GM06990 (cell line): Measurements from ENCODE around the gene PERCC1.

Experiments used
- DNase-seq: peaks from one replicate; pipeline ENCODE4 v3.0.0-alpha.2; 2011; ENCODE audit not compliant: insufficient read length; ENCODE audit errors: extremely low read depth
- H3K27me3 ChIP-seq: replicated peaks from 2 replicates; pipeline ENCODE4 v1.6.0; 2011; ENCODE audit warnings: low read length; ENCODE audit not compliant: control insufficient read depth, insufficient read depth
- H3K36me3 ChIP-seq: 2 replicates; pipeline ENCODE4 v1.5.1; 2011; ENCODE audit warnings: low read length; ENCODE audit not compliant: control insufficient read depth, insufficient read depth
- H3K4me3 ChIP-seq: replicated peaks from 2 replicates; pipeline ENCODE4 v1.5.1; 2011; ENCODE audit warnings: low read depth, mild to moderate bottlenecking, control low read depth, low read length
- TF ChIP-seq, protein P1 (sequence below): IDR thresholded peaks from 2 replicates; pipeline ENCODE4 v1.5.1; 2011; ENCODE audit warnings: low read length, control low read depth, mild to moderate bottlenecking, inconsistent platforms; ENCODE audit not compliant: insufficient read depth, poor library complexity, severe bottlenecking

PERCC1 gene

DNA sequence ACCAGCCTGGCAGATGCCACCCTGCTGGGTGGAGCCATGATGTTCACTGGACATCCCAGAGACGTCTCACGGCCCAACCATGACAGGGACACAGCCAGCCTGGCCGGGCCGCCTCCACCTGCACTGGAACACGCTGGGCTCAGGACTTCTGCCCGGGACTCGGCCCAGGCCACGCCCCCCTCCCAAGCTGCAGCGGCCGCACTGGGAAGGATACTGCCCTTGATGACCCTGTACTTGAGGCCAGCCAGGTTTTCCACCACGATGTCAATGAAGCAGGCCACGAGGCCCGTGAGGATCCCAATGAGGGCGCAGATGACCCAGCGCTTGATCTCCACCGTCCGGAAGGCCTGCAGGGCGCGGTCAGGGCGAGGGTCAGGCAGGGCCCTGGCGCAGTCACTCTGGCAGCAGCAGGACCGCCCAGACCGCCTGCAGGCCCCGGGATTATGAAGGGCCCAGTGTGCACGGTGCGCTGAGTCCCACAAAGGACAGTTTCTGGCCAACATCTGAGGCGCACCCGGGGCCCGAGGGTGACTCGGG lies 29.8 kb downstream of the PERCC1 start:
- Histone ChIP-seq H3K27me3 (no peaks in the 10 kb centered on the region), H3K36me3 (peaks cover 14% of the 10 kb centered on the region), H3K4me3 (no peak overlapping the region)
- TF ChIP-seq, protein P1, sequence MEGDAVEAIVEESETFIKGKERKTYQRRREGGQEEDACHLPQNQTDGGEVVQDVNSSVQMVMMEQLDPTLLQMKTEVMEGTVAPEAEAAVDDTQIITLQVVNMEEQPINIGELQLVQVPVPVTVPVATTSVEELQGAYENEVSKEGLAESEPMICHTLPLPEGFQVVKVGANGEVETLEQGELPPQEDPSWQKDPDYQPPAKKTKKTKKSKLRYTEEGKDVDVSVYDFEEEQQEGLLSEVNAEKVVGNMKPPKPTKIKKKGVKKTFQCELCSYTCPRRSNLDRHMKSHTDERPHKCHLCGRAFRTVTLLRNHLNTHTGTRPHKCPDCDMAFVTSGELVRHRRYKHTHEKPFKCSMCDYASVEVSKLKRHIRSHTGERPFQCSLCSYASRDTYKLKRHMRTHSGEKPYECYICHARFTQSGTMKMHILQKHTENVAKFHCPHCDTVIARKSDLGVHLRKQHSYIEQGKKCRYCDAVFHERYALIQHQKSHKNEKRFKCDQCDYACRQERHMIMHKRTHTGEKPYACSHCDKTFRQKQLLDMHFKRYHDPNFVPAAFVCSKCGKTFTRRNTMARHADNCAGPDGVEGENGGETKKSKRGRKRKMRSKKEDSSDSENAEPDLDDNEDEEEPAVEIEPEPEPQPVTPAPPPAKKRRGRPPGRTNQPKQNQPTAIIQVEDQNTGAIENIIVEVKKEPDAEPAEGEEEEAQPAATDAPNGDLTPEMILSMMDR: no peak
- DNase-seq: peak; percentile 9

DNA sequence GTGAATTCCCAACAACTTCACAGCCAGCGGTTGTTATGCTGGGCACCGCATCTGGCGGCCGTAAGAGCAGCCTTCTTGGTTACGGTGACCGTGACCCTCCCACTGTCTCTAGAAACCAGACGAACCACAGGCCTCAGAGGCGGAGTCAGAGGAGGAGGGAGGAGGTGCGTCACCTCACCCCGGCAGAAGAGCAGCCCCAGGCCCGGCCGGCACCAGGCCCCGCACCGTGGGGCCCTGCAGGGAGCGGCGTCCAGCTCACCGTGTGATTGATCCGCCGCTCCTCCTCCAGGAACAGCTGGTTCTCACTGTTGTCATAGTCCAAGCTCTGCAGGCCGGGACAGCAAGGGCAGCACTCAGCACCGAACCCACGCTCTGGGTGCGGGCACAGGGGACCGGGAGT lies 30.3 kb downstream of the PERCC1 start:
- no peak for DNase-seq
- Histone ChIP-seq H3K4me3 (no peak overlapping the region), H3K27me3 (no peaks in the 10 kb centered on the region), H3K36me3 (peaks cover 12% of the 10 kb centered on the region)
- TF ChIP-seq, protein P1: no peak

DNA sequence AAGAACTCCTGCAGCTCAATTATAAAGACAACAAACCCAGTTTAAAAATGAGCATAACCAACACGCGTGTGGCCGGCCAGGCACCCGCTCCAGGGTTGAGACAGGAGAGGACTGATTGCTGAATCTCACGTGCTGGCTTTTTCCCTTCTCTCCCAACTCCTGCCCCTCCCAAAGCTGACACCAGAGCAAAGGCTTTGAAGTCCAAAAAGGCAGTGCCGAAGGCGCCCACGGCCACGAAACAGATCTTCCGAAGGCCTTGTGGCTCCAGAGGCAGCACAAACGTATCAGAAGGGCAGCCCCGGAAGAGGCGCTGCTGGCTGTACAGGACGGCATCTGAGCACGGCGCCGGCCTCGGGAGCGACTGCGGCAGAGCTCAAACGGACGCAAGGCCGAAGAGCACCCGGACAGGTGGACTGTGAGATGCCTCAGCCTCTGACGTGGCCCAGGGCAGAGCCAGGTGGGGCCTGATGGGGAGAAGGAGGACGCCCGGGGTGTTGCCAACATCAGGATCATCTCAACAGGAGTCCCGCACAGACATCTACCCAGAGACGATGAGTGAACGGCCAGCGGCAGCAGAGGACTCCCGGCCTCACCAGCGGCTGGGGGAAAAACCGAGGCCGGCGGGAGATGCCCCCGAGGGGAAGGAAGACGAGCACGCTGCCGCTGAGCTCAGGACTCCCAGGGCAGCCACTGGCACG lies 33.5 kb downstream of the PERCC1 start:
- TF ChIP-seq, protein P1: no peak
- Histone ChIP-seq H3K4me3 (no peak overlapping the region), H3K27me3 (no peaks in the 10 kb centered on the region), H3K36me3 (peaks cover 9% of the 10 kb centered on the region)
- DNase-seq: peak; percentile 3

DNA sequence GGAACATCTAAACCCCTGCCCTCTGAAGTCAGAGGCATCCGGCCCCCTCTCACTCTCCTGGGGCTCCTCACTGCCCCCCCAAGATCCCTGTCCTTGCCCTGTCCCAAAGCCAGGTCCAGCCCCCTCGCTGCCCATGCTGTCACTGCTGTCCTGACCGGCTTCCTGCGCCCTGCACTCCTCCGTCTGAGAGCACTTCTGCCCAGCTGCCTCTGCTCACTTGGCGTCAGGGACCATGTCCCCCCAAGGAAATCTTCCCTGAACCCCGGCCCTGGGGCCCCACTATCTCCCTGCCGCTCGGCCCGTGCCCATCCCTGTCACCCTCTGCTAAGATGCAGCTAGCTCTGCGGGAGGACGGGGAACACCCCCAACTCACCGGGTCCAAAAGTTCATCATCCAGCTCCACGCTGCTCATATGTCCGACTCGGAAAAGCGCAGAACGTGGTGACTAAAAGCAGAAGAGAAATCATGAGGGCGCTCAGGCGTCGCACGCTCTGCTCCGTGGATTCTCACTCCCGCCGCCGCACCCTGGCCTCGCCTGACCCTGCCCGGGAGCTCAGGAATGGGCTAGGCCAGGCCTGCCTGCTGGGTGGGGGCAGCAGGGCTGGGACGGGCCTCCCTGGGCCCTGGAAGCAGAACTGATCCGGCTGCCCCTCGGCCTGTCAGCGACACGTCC lies 34.2 kb downstream of the PERCC1 start:
- Histone ChIP-seq H3K4me3 (no peak overlapping the region), H3K27me3 (no peaks in the 10 kb centered on the region), H3K36me3 (peaks cover 9% of the 10 kb centered on the region)
- DNase-seq: no peak
- TF ChIP-seq, protein P1: no peak

DNA sequence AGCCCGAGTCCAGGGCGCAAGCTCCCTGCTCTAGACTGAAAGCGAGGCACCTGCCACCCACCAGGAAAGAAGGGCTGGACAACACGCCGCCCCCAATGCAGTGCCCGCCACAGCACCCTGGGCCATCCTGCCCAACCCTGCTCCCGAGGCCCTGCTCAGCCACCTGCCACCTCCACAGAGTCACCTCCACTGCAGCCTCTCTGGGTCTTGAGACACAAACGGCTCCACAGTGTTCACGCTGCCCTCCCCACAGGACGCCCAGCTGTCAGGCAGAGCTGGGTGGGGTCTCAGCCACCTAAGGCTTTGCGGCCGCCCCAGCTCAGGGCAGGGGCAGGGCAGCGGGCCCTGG lies 34.7 kb downstream of the PERCC1 start:
- Histone ChIP-seq H3K36me3 (peaks cover 5% of the 10 kb centered on the region), H3K4me3 (no peak overlapping the region), H3K27me3 (no peaks in the 10 kb centered on the region)
- TF ChIP-seq, protein P1: no peak
- peak; percentile 3 for DNase-seq
